ENCODE results near the gene KLLN.

- TF ChIP-seq EZH2 (IDR thresholded peaks at IDR 0.05; ENCODE audit: borderline replicate concordance, insufficient read depth, low read depth, low read length, poor library complexity, severe bottlenecking) = no peak
- TF ChIP-seq, protein P1, sequence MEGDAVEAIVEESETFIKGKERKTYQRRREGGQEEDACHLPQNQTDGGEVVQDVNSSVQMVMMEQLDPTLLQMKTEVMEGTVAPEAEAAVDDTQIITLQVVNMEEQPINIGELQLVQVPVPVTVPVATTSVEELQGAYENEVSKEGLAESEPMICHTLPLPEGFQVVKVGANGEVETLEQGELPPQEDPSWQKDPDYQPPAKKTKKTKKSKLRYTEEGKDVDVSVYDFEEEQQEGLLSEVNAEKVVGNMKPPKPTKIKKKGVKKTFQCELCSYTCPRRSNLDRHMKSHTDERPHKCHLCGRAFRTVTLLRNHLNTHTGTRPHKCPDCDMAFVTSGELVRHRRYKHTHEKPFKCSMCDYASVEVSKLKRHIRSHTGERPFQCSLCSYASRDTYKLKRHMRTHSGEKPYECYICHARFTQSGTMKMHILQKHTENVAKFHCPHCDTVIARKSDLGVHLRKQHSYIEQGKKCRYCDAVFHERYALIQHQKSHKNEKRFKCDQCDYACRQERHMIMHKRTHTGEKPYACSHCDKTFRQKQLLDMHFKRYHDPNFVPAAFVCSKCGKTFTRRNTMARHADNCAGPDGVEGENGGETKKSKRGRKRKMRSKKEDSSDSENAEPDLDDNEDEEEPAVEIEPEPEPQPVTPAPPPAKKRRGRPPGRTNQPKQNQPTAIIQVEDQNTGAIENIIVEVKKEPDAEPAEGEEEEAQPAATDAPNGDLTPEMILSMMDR (IDR thresholded peaks at IDR 0.05) = no peak
Measured at GRCh38 chr10:87842776-87843497, 20.4 kb downstream of the KLLN start.

Data from B cell (primary cell).